MM.1S (cell line): ENCODE results near the gene SAE1.

Source experiments
- DNase-seq: peaks from one replicate; pipeline ENCODE4 v3.0.0-alpha.2; 2015
- H2AFZ ChIP-seq: fragments of 300-600 bp; sonication (generic); 2 replicates; pipeline ENCODE4 v1.6.0; 2016; ENCODE audit warnings: antibody characterized with exemption, low read length
- H3F3A ChIP-seq: fragments of 300-600 bp; sonication (generic); 2 replicates; pipeline ENCODE4 v1.6.1; 2016; ENCODE audit warnings: mild to moderate bottlenecking, antibody characterized with exemption, low read length, moderate library complexity, mixed read lengths; ENCODE audit not compliant: insufficient read depth
- H3K27ac ChIP-seq: fragments of 300-600 bp; sonication (generic); 2 replicates; pipeline ENCODE4 v1.5.1; 2016; ENCODE audit warnings: mild to moderate bottlenecking, low read length
- H3K27me3 ChIP-seq: fragments of 300-600 bp; sonication (generic); replicated peaks from 2 replicates; pipeline ENCODE4 v1.6.0; 2016; ENCODE audit warnings: low read length; ENCODE audit not compliant: insufficient read depth
- H3K36me3 ChIP-seq: fragments of 300-600 bp; sonication (generic); replicated peaks from 2 replicates; pipeline ENCODE4 v1.6.1; 2016; ENCODE audit warnings: mild to moderate bottlenecking, low read length, mixed read lengths; ENCODE audit not compliant: insufficient read depth
- H3K4me1 ChIP-seq: fragments of 300-600 bp; sonication (generic); 2 replicates; pipeline ENCODE4 v1.6.1; 2016; ENCODE audit warnings: low read length, mixed read lengths
- H3K4me2 ChIP-seq: fragments of 300-600 bp; sonication (generic); 2 replicates; pipeline ENCODE4 v1.6.0; 2016; ENCODE audit warnings: low read depth, low read length
- H3K4me3 ChIP-seq: fragments of 300-600 bp; sonication (generic); 2 replicates; pipeline ENCODE4 v1.5.1; 2016; ENCODE audit warnings: low read length, mixed read lengths
- H3K79me2 ChIP-seq: fragments of 300-600 bp; sonication (generic); 2 replicates; pipeline ENCODE4 v1.6.1; 2016; ENCODE audit warnings: mixed run types, low read length, mixed read lengths
- H3K9ac ChIP-seq: fragments of 300-600 bp; sonication (generic); 2 replicates; pipeline ENCODE4 v1.6.1; 2016; ENCODE audit warnings: low read length, mixed read lengths
- H3K9me2 ChIP-seq: fragments of 300-600 bp; sonication (generic); replicated peaks from 2 replicates; pipeline ENCODE4 v1.6.1; 2016; ENCODE audit warnings: mild to moderate bottlenecking, low read length, mixed read lengths; ENCODE audit not compliant: insufficient read depth
- H3K9me3 ChIP-seq: fragments of 300-600 bp; sonication (generic); replicated peaks from 2 replicates; pipeline ENCODE4 v1.6.1; 2016; ENCODE audit warnings: mild to moderate bottlenecking, low read length, mixed read lengths; ENCODE audit not compliant: insufficient read depth
- H4K20me1 ChIP-seq: fragments of 300-600 bp; sonication (generic); 2 replicates; pipeline ENCODE4 v1.6.1; 2016; ENCODE audit warnings: mild to moderate bottlenecking, low read length, moderate library complexity, mixed read lengths; ENCODE audit not compliant: insufficient read depth
- CTCF ChIP-seq: fragments of 300-600 bp; sonication (generic); IDR thresholded peaks from 2 replicates; pipeline ENCODE4 v1.5.1; 2016; ENCODE audit warnings: antibody characterized with exemption, low read length, mixed read lengths
- EZH2 ChIP-seq: fragments of 300-600 bp; sonication (generic); optimal IDR thresholded peaks from 2 replicates; pipeline ENCODE3; 2017; ENCODE audit warnings: low read depth, mild to moderate bottlenecking, antibody characterized with exemption, low read length, mixed read lengths
- EZH2phosphoT487 ChIP-seq: fragments of 300-600 bp; sonication (generic); IDR thresholded peaks from 2 replicates; pipeline ENCODE4 v1.6.1; 2018; ENCODE audit warnings: antibody characterized with exemption, low read length

Gene SAE1

GRCh38 chr19:47158367-47158791, 27.7 kb downstream of the SAE1 start:
- Histone ChIP-seq H3K27me3 (no peaks in the 10 kb centered on the region), H3K9me3 (no peaks in the 10 kb centered on the region), H4K20me1 (peaks cover 25% of the 10 kb centered on the region; the same call in 1 of the 2 replicates), H3K79me2 (peaks cover 73% of the 10 kb centered on the region), H3K9me2 (no peaks in the 10 kb centered on the region), H3K4me1 (peaks cover 42% of the 10 kb centered on the region), H2AFZ (0 out of 2 replicates have a peak overlapping the region, but pooled peaks have one; percentile 10), H3K4me2 (peak overlapping the region; percentile 52), H3K9ac (peak overlapping the region; percentile 17; the same call in 1 of the 2 replicates), H3K4me3 (no peak overlapping the region), H3K27ac (peak overlapping the region; percentile 63; the same call in 1 of the 2 replicates), H3F3A (peaks cover 39% of the 10 kb centered on the region), H3K36me3 (peaks cover 17% of the 10 kb centered on the region; the same call in 1 of the 2 replicates)
- DNase-seq: no peak
- TF ChIP-seq CTCF: no peak
- TF ChIP-seq EZH2phosphoT487: no peak
- no peak for TF ChIP-seq EZH2

DNA sequence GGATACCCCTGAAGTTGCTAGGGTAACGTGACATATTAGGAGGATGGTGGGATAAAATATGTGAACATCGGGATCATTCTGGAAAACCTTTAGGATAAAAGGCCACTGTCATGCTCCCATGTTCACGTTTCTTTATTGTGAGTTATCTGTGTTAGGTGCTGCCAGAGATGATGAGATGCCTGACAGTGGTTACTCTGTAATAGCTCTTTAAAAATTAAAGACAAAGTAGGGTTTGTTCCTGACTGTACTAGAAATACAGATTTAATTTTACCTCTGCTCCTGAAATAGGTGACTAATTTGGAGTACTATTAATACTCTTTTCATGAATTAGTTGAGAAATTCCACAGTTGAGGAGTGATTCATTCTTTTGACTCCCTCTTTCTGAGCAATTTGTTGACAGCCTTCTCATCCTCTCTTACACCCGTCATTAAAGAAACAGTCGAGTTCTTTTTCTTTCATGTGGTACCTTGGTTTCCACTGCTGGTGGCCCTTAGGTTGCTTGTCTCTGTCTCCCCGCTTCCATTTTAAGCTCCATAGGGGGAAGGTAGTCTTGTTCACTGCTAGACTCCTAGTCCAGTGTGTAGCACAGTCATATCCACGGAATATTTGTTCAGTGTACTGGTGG, 28.4 kb downstream of the SAE1 start:
- TF ChIP-seq EZH2phosphoT487 (no peak), EZH2 (no peak), CTCF (no peak)
- no peak for DNase-seq
- H4K20me1 ChIP-seq: peaks cover 25% of the 10 kb centered on the region; the same call in 1 of the 2 replicates
- H3K27me3 ChIP-seq: no peaks in the 10 kb centered on the region
- H3K9ac ChIP-seq: no peak overlapping the region
- H3K4me1 ChIP-seq: peaks cover 42% of the 10 kb centered on the region
- H3K9me2 ChIP-seq: no peaks in the 10 kb centered on the region
- peak overlapping the region; percentile 63; the same call in 1 of the 2 replicates for H3K27ac ChIP-seq
- H3K79me2 ChIP-seq: peaks cover 74% of the 10 kb centered on the region
- no peak overlapping the region for H3K4me2 ChIP-seq
- no peak overlapping the region for H2AFZ ChIP-seq
- H3F3A ChIP-seq: peaks cover 39% of the 10 kb centered on the region
- H3K4me3 ChIP-seq: no peak overlapping the region
- no peaks in the 10 kb centered on the region for H3K9me3 ChIP-seq
- H3K36me3 ChIP-seq: peaks cover 17% of the 10 kb centered on the region; the same call in 1 of the 2 replicates

DNA sequence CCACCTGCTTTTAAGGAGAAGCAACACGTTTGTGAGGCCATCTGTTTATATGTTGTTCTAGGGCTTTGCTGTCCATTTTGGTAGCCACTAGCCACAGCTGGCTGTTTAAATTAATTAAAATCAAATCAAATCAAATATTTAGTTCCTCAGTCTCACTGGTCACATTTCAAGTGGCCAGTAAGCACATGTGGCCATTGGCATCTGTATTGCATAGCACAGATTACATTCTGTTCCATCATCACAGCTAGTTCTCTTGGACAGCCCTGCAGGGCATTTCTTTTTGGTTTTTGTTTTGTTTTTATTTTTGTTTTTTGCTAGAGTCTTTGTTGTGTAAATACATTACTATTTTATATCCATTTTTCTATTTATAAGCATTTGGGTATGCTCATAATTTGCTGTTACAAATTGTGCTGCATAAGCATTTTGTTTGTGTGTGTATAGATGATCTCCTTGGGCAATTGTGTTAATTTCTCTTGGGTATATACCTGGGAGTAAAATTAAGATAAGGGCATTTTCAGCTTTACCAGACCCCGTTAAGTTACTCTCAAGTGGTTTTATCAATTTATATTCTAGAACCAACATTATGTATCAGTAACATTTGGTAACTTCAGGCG, 31.3 kb downstream of the SAE1 start:
- peaks cover 8% of the 10 kb centered on the region; the same call in 1 of the 2 replicates for H3K36me3 ChIP-seq
- TF ChIP-seq EZH2 (no peak), CTCF (no peak), EZH2phosphoT487 (no peak)
- H2AFZ ChIP-seq: no peak overlapping the region
- H3K4me1 ChIP-seq: peaks cover 21% of the 10 kb centered on the region
- H3K4me2 ChIP-seq: no peak overlapping the region
- H3F3A ChIP-seq: peaks cover 18% of the 10 kb centered on the region
- H3K9ac ChIP-seq: no peak overlapping the region
- H3K79me2 ChIP-seq: peaks cover 77% of the 10 kb centered on the region
- H3K27ac ChIP-seq: no peak overlapping the region
- H3K4me3 ChIP-seq: no peak overlapping the region
- DNase-seq: no peak
- H3K9me2 ChIP-seq: no peaks in the 10 kb centered on the region
- no peaks in the 10 kb centered on the region for H3K9me3 ChIP-seq
- no peaks in the 10 kb centered on the region for H3K27me3 ChIP-seq
- peaks cover 17% of the 10 kb centered on the region; the same call in 1 of the 2 replicates for H4K20me1 ChIP-seq
